ENCODE data around the gene SNX21. TPM values are rescaled to one million over a fixed set of nuclear protein-coding genes. Genes with fewer than 3 reads are reported as not detected.

The SNX21 gene
- total and polyA plus RNA-seq, 2 donors (not counting 3 experiments of a cell fraction or from before 2014, with no cell fraction given), result 11.6 to 11.9 TPM

DNA sequence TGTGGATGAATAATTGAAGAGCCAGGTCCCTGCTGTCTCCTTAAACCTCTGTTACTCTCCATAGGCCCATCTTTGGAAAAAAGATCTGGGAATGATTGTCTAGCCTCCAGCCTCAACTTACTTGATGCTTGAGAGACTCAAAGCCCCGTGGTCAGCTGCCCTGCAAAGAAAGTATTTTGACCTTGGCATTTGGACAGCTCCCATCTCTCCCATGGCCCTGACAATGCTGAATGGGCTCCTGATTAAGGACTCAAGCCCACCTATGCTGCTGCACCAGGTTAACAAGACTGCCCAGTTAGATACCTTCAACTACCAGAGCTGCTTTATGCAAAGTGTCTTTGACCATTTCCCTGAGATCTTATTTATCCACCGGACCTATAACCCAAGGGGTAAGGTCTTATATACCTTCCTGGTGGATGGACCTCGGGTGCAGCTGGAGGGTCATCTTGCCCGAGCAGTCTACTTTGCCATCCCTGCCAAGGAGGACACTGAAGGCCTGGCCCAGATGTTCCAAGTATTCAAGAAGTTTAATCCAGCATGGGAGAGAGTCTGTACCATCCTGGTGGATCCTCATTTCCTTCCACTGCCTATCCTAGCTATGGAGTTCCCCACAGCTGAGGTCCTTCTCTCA, 49.0 kb downstream of the SNX21 start:
- ChIA-PET CTCF (interaction anchor here (0.9 to 1.2 kb wide), 2 partner anchors 27 to 33 kb away, joined by 3 read pairs; no protein-coding TSS in a partner anchor), POLR2A (interaction anchor here (0.7 to 2.3 kb wide), 2 partner anchors 52 to 53 kb away, joined by 4 to 12 read pairs; partner anchors contain the start of gene PCIF1)
- BruUV-seq (replicated peaks), result no TSS peak
- TF ChIP-seq EZH2 (IDR thresholded peaks at IDR 0.05; ENCODE audit: borderline replicate concordance, low read depth, low read length, severe bottlenecking) (no peak), FOS (IDR thresholded peaks at IDR 0.05; ENCODE audit: borderline replicate concordance, insufficient read depth, low read length) (no peak), MYC (IDR thresholded peaks at IDR 0.05; ENCODE audit: low read depth, low read length) (no peak), GATA2 (IDR thresholded peaks at IDR 0.05; ENCODE audit: insufficient read depth, insufficient read length, low read depth, low read length) (no peak), POLR2AphosphoS5 (IDR thresholded peaks at IDR 0.05; ENCODE audit: insufficient read depth, low read depth, low read length) (no peak), MAX (IDR thresholded peaks at IDR 0.05; ENCODE audit: insufficient read depth, insufficient read length) (no peak), JUN (IDR thresholded peaks at IDR 0.05; ENCODE audit: borderline replicate concordance, insufficient read depth, insufficient read length, low read depth) (no peak), POLR2A (IDR thresholded peaks at IDR 0.05; ENCODE audit: low read depth, low read length) (no peak)
- TF ChIP-seq, protein P1, sequence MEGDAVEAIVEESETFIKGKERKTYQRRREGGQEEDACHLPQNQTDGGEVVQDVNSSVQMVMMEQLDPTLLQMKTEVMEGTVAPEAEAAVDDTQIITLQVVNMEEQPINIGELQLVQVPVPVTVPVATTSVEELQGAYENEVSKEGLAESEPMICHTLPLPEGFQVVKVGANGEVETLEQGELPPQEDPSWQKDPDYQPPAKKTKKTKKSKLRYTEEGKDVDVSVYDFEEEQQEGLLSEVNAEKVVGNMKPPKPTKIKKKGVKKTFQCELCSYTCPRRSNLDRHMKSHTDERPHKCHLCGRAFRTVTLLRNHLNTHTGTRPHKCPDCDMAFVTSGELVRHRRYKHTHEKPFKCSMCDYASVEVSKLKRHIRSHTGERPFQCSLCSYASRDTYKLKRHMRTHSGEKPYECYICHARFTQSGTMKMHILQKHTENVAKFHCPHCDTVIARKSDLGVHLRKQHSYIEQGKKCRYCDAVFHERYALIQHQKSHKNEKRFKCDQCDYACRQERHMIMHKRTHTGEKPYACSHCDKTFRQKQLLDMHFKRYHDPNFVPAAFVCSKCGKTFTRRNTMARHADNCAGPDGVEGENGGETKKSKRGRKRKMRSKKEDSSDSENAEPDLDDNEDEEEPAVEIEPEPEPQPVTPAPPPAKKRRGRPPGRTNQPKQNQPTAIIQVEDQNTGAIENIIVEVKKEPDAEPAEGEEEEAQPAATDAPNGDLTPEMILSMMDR (IDR thresholded peaks at IDR 0.05; ENCODE audit: extremely low read depth in 1 of 2, insufficient read depth in 1 of 2, low read depth in 1 of 2, low read length in 2 of 2), result no peak
- Histone ChIP-seq H3K79me2 (ENCODE audit: control insufficient read depth, insufficient read depth, low read length) (peaks cover 24% of the 10 kb centered on the region), H3K4me2 (ENCODE audit: insufficient read depth, low read length) (no peak overlapping the region), H3K36me3 (ENCODE audit: control insufficient read depth in 2 of 2, extremely low read depth in 1 of 2, insufficient read depth in 2 of 2, low read length in 2 of 2) (peaks cover 4 to 23% of the 10 kb centered on the region in 2 experiments), H3K9ac (replicated peaks; ENCODE audit: extremely low read depth, insufficient read depth, low read length) (no peak overlapping the region), H2AFZ (ENCODE audit: low read depth, low read length) (no peak overlapping the region), H3K9me3 (replicated peaks; ENCODE audit: control insufficient read depth, insufficient read depth, low read length) (no peaks in the 10 kb centered on the region), H3K9me1 (replicated peaks; ENCODE audit: control insufficient read depth, extremely low read depth, insufficient read depth, low read length) (no peaks in the 10 kb centered on the region), H3K27ac (ENCODE audit: insufficient read depth, low read depth, low read length) (no peak overlapping the region), H3K4me3 (replicated peaks in 1 of 3; ENCODE audit: insufficient read depth in 1 of 3, low read depth in 1 of 3, low read length in 3 of 3) (no peak overlapping the region), H3K27me3 (ENCODE audit: control insufficient read depth in 2 of 2, insufficient read depth in 2 of 2, low read length in 2 of 2) (no peaks in the 10 kb centered on the region), H4K20me1 (replicated peaks; ENCODE audit: control insufficient read depth, extremely low read depth, insufficient read depth, low read length) (no peaks in the 10 kb centered on the region), H3K4me1 (ENCODE audit: control insufficient read depth, extremely low read depth, insufficient read depth, low read length) (peaks cover 11% of the 10 kb centered on the region)
- dilution Hi-C loops (cut with MboI; ENCODE audit: extremely low pct_ligation_motif_present, low sequenced_read_pairs) (no loop called here), intact Hi-C loops (cut with micrococcal nuclease) (no loop called here)
- no peak for DNase-seq (ENCODE audit: low read depth, low spot score)
- FAIRE-seq, result no peak
